Adrenal gland (tissue), 5 donors: ENCODE data around the gene ASB6.

ENCODE experiments used
- CTCF ChIP-seq, 6 experiments: fragments of 450-650 bp in 4 of 6; fragments of 200-600 bp in 2 of 6; sonication (generic) in 1 of 6; IDR thresholded peaks; 1 replicate in 5 of 6; 2 replicates in 1 of 6; pipeline versions ENCODE4 v1.5.1 to v1.8.0; 2016 to 2021; ENCODE audit warnings: antibody characterized with exemption in 6 of 6, mild to moderate bottlenecking in 2 of 6, moderate library complexity in 1 of 6
- POLR2A ChIP-seq, 2 donors: fragments of 450-650 bp; IDR thresholded peaks; one replicate each; pipeline ENCODE4 v1.6.1; 2017; ENCODE audit warnings: antibody characterized with exemption in 2 of 2, mild to moderate bottlenecking in 2 of 2, moderate library complexity in 1 of 2
- donor health status: DM: no; HTN: no; CAD: no.

GRCh38 chr9:129597355-129598088 lies 44.4 kb downstream of the ASB6 start:
- TF ChIP-seq CTCF (IDR thresholded peaks at IDR 0.05) (no peak), POLR2A (IDR thresholded peaks at IDR 0.05) (no peak)
